ENCODE measurements around the gene PLXNB3.

Gene PLXNB3

DNA sequence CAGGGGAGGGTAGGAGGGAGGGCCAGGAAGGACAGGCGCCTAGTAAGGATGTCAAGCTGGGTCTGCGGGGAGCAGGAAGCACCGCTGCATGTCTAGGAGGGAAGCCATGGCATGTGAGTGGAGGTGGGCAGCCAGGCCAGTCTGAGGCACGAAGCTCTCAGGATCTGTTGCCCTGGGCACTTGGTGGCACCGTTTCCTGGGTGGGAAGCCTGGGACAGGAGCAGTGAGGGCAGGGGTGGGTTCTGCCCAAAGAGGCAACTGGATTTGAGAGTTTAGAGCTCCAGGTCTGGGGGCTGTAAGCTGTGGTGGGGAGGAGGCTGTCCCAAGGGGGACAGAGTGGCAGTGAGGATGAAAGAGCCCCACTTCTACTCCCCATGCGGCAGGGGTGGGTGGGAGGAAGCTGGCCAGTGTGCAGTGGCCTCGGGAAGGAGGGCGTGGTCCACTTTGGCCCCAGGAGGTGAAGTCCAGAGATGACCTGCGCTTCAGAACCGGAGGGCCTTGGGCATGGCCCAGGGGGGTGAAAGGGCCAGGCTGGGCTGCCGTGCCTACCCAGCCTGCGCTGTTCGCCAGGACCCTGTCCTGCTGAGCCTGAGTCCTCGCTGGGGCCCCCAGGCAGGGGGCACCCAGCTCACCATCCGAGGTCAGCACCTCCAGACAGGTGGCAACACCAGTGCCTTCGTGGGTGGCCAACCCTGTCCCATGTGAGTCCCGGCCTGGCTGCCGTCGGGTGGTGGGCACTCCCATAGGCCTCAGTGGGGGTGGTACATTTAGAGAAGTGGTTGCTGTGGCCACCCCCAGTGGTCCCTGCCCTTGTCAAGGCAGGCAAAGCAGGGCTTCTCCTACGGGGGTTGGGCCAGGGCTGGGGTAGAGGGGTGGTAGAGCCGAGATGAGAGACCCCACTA is 8.5 kb downstream of the PLXNB3 start:
- Histone ChIP-seq H3K36me3 (no peaks in the 10 kb centered on the region), H3K4me3 (no peak overlapping the region), H3K9ac (no peak overlapping the region), H3K4me1 (peaks cover 24 to 35% (median 28%) of the 10 kb centered on the region in 10 experiments), H3K27me3 (peaks cover 0 to 25% (median 0%) of the 10 kb centered on the region in 11 experiments; a peak in 4 of 22 replicates), H3K9me3 (replicated peaks in 1 of 11) (peaks cover 0 to 51% (median 33%) of the 10 kb centered on the region in 11 experiments; a peak in 13 of 22 replicates), H3K4me2 (peak overlapping the region in 3 of 11 experiments; percentile 8 to 30 (median 15); a peak in 5 of 22 replicates), H4K20me1 (peaks cover 0 to 58% (median 0%) of the 10 kb centered on the region in 11 experiments; a peak in 8 of 22 replicates), H3K27ac (no peak overlapping the region)
- TF ChIP-seq Cebpa-rat (IDR thresholded peaks at IDR 0.05) = no peak

DNA sequence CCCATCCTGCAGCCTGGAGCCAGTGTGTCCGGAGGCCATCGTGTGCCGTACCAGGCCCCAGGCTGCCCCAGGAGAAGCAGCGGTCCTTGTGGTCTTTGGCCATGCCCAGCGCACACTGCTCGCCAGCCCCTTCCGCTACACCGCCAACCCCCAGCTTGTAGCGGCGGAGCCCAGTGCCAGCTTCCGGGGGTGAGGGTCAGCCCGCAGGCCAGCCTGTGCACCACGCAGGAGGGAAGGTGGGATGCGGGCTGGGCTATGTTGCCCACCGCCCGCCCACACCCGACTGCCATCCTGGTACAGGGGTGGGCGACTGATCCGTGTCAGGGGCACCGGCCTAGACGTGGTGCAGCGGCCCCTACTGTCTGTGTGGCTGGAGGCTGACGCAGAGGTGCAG is 9.2 kb downstream of the PLXNB3 start:
- Histone ChIP-seq H3K27me3 (peaks cover 0 to 25% (median 0%) of the 10 kb centered on the region in 11 experiments; a peak in 6 of 22 replicates), H3K4me2 (no peak overlapping the region), H3K9ac (no peak overlapping the region), H3K36me3 (no peaks in the 10 kb centered on the region), H3K4me3 (no peak overlapping the region), H4K20me1 (peaks cover 0 to 64% (median 0%) of the 10 kb centered on the region in 11 experiments; a peak in 6 of 22 replicates), H3K4me1 (peaks cover 17 to 28% (median 24%) of the 10 kb centered on the region in 10 experiments), H3K9me3 (replicated peaks in 1 of 11) (peaks cover 0 to 57% (median 35%) of the 10 kb centered on the region in 11 experiments; a peak in 13 of 22 replicates), H3K27ac (no peak overlapping the region)
- no peak for TF ChIP-seq Cebpa-rat (IDR thresholded peaks at IDR 0.05)

DNA sequence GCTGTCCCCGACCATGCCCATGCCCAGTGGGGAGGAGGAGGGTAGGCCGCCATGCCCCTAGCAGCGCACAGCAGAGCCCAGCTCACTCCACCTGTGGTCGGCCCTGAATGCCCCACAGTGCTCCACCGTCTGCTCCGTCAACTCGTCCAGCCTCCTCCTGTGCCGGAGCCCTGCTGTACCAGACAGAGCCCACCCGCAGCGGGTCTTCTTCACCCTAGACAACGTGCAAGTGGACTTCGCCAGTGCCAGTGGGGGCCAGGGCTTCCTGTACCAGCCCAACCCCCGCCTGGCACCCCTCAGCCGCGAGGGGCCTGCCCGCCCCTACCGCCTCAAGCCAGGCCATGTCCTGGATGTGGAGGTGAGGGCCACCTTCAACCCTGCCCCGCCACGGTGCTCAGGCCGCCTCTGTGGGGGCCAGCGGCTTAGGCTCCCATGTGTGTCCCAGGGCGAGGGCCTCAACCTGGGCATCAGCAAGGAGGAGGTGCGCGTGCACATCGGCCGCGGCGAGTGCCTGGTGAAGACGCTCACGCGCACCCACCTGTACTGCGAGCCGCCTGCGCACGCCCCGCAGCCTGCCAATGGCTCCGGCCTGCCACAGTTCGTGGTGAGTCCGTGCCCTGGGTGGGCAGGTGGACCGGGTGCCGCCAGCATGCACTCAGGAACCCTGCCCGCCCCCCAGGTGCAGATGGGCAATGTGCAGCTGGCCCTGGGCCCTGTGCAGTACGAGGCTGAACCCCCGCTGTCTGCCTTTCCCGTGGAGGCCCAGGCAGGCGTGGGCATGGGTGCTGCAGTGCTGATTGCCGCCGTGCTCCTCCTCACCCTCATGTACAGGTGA is 9.9 kb downstream of the PLXNB3 start:
- no peak overlapping the region for H3K27ac ChIP-seq
- H3K4me2 ChIP-seq = no peak overlapping the region
- peaks cover 0 to 30% (median 0%) of the 10 kb centered on the region in 11 experiments; a peak in 6 of 22 replicates for H3K27me3 ChIP-seq
- H3K9ac ChIP-seq = no peak overlapping the region
- peaks cover 10 to 23% (median 19%) of the 10 kb centered on the region in 10 experiments; a peak in 19 of 20 replicates for H3K4me1 ChIP-seq
- no peak overlapping the region for H3K4me3 ChIP-seq
- peaks cover 0 to 57% (median 35%) of the 10 kb centered on the region in 11 experiments; a peak in 13 of 22 replicates for H3K9me3 ChIP-seq (replicated peaks in 1 of 11)
- TF ChIP-seq Cebpa-rat (IDR thresholded peaks at IDR 0.05) = no peak
- peaks cover 0 to 71% (median 0%) of the 10 kb centered on the region in 11 experiments; a peak in 6 of 22 replicates for H4K20me1 ChIP-seq
- no peaks in the 10 kb centered on the region for H3K36me3 ChIP-seq

DNA sequence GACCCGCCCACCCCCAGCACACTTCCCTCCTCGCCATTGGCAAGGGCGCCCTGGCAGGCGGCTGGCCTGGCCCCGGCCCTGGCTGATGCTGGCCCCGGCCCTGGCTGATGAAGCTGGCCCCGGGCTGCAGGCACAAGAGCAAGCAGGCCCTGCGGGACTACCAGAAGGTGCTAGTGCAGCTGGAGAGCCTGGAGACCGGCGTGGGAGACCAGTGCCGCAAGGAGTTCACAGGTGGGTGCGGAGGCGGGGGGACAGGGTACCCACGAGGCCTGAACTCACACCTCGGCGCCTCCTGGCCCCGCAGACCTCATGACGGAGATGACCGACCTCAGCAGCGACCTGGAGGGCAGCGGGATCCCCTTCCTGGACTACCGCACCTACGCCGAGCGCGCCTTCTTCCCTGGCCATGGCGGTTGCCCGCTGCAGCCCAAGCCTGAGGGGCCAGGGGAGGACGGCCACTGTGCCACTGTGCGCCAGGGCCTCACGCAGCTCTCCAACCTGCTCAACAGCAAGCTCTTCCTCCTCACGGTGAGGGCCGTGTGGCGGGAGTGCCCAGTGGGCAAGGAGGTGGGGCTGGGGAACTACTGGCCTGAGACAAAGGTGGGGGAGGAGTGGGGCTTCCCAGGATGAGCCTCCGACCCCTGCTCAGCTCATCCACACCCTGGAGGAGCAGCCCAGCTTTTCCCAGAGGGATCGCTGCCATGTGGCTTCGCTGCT is 10.7 kb downstream of the PLXNB3 start:
- no peak for TF ChIP-seq Cebpa-rat (IDR thresholded peaks at IDR 0.05)
- H3K27me3 ChIP-seq = peaks cover 0 to 30% (median 0%) of the 10 kb centered on the region in 11 experiments; a peak in 6 of 22 replicates
- H3K36me3 ChIP-seq = no peaks in the 10 kb centered on the region
- H3K27ac ChIP-seq = no peak overlapping the region
- H3K4me1 ChIP-seq = peaks cover 4 to 26% (median 18%) of the 10 kb centered on the region in 10 experiments; a peak in 18 of 20 replicates
- no peak overlapping the region for H3K9ac ChIP-seq
- H3K4me2 ChIP-seq = no peak overlapping the region
- no peak overlapping the region for H3K4me3 ChIP-seq
- H4K20me1 ChIP-seq = peaks cover 0 to 68% (median 0%) of the 10 kb centered on the region in 11 experiments; a peak in 8 of 22 replicates
- H3K9me3 ChIP-seq (replicated peaks in 1 of 11) = peaks cover 0 to 57% (median 35%) of the 10 kb centered on the region in 11 experiments; a peak in 13 of 22 replicates

DNA sequence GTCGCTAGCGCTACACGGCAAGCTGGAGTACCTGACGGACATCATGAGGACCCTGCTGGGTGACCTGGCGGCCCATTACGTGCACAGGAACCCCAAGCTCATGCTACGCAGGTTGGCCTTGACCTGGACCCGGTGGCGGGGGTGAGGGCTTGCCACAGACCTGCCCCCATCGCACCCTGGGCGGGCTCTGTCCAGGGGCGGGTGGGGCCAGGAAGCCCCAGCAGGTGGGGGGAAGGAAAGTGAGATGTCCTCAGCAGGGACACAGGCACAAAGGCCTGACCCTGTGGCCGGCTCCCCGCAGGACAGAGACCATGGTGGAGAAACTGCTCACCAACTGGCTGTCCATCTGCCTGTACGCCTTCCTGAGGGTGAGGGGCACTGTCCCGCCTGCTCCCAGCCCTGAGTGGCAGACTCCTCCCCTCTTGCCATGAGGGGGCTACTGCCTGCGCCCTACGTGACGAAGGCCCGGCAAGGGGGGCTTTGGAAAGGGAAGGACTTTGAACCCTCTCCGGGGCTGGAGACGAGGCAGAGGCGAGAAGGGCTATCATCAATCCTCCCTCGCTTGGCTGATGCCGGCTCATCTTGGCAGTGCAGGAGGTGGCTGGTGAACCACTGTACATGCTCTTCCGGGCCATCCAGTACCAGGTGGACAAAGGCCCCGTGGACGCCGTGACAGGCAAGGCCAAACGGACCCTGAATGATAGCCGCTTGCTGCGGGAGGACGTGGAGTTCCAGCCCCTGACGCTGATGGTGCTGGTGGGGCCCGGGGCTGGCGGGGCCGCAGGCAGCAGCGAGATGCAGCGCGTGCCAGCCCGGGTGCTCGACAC is 11.5 kb downstream of the PLXNB3 start:
- H3K4me2 ChIP-seq = no peak overlapping the region
- TF ChIP-seq Cebpa-rat (IDR thresholded peaks at IDR 0.05) = no peak
- H3K27ac ChIP-seq = no peak overlapping the region
- H4K20me1 ChIP-seq = peaks cover 0 to 71% (median 3%) of the 10 kb centered on the region in 11 experiments; a peak in 8 of 22 replicates
- H3K36me3 ChIP-seq = no peaks in the 10 kb centered on the region
- peaks cover 0 to 62% (median 35%) of the 10 kb centered on the region in 11 experiments; a peak in 13 of 22 replicates for H3K9me3 ChIP-seq (replicated peaks in 1 of 11)
- peaks cover 4 to 34% (median 26%) of the 10 kb centered on the region in 10 experiments for H3K4me1 ChIP-seq
- no peak overlapping the region for H3K9ac ChIP-seq
- peaks cover 0 to 26% (median 0%) of the 10 kb centered on the region in 11 experiments; a peak in 5 of 22 replicates for H3K27me3 ChIP-seq
- H3K4me3 ChIP-seq = no peak overlapping the region

DNA sequence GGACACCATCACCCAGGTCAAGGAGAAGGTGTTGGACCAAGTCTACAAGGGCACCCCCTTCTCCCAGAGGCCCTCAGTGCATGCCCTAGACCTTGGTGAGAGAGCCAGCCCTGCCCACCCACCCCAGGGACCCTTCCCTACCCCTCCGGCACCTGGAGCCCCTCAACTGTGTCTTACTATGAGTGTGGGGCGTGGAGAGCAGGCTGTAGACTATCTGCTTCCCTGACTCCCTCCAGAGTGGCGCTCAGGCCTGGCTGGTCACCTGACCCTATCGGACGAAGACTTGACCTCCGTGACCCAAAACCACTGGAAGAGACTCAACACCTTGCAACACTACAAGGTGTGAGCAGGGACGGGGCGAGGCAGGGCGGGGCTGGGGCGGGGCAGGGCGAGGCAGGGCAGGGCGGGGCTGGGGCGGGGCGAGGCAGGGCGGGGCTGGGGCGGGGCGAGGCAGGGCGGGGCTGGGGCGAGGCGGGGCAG is 12.1 kb downstream of the PLXNB3 start:
- Histone ChIP-seq H3K9me3 (replicated peaks in 1 of 11) (peaks cover 0 to 66% (median 35%) of the 10 kb centered on the region in 11 experiments; a peak in 13 of 22 replicates), H3K4me2 (no peak overlapping the region), H3K27me3 (peaks cover 0 to 24% (median 0%) of the 10 kb centered on the region in 11 experiments; a peak in 8 of 22 replicates), H4K20me1 (peaks cover 0 to 68% (median 2%) of the 10 kb centered on the region in 11 experiments; a peak in 10 of 22 replicates), H3K9ac (no peak overlapping the region), H3K4me1 (peaks cover 11 to 41% (median 32%) of the 10 kb centered on the region in 10 experiments), H3K36me3 (no peaks in the 10 kb centered on the region), H3K4me3 (no peak overlapping the region), H3K27ac (no peak overlapping the region)
- no peak for TF ChIP-seq Cebpa-rat (IDR thresholded peaks at IDR 0.05)

DNA sequence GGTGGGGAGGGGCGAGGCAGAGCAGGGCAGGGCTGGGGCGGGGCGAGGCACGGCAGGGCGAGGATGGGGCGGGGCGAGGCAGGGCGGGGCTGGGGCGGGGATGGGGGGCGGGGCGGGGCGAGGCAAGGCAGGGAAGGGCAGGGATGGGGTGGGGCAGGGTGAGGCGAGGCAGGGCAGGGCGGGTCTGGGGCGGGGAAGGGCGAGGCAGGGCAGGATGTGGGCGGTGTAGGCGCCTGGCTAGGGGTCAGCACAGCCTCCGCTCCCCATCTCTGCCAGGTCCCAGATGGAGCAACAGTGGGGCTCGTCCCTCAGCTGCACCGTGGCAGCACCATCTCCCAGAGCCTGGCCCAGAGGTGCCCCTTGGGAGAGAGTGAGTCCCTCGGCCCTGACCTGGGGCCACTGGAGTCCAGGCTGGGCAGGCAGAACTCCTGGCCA is 12.6 kb downstream of the PLXNB3 start:
- H3K9ac ChIP-seq = no peak overlapping the region
- no peak overlapping the region for H3K27ac ChIP-seq
- H3K4me2 ChIP-seq = peak overlapping the region in 1 of 11 experiments; percentile 7; a peak in 1 of 22 replicates
- peaks cover 0 to 66% (median 35%) of the 10 kb centered on the region in 11 experiments; a peak in 13 of 22 replicates for H3K9me3 ChIP-seq (replicated peaks in 1 of 11)
- H3K27me3 ChIP-seq = peaks cover 0 to 24% (median 0%) of the 10 kb centered on the region in 11 experiments; a peak in 7 of 22 replicates
- TF ChIP-seq Cebpa-rat (IDR thresholded peaks at IDR 0.05) = no peak
- H3K4me1 ChIP-seq = peaks cover 16 to 45% (median 37%) of the 10 kb centered on the region in 10 experiments
- H3K36me3 ChIP-seq = no peaks in the 10 kb centered on the region
- H3K4me3 ChIP-seq = no peak overlapping the region
- H4K20me1 ChIP-seq = peaks cover 0 to 68% (median 4%) of the 10 kb centered on the region in 11 experiments; a peak in 10 of 22 replicates
